Measurements from ENCODE around the gene GSE1. TPM values are rescaled to one million over a fixed set of nuclear protein-coding genes. Genes with fewer than 3 reads are reported as not detected.

Gene GSE1
- total and polyA plus RNA-seq, 2 experiments from 2014 or later, result 32.4 to 135 TPM

DNA sequence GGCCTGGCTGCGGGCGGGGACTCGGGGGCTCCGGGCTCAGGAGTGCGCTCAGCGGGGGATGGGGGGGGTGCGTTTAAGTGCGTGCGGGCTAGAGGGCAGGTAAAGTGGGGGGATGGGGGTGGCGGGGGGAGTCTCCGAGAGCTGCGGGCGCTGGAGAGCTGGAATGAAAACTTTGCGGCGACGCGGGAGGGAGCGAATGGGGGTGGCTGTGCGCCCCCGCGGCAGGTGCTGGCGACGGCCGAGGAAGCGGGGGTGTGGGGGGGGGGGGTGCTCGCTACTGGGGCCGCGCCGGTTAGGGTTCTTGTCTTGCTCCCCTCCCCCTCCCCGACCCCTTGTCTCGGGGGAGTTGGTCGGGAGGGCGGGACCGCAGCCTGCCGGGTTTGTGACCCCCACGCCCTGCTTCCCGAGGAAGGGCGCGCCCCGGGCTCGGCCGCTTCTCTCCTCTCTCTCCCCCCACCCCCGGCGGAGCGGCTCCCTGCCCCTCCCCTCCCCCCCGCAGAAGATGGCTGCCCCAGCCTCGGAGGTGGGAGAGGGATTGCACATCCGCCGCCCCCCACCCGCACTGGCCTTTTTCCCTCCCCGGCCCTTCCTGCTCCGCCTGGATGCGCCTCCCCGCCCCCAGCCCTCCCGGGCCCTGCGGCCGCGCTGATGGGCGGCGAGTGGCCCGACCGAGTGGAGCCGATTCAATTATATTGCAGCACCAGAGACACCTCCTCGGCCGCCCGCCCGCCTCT is 649 bp downstream of the GSE1 start:
- H3K4me3 Mint-ChIP-seq, result peak overlapping the region; percentile 76; the same call in 2 of the 3 replicates
- H3K27me3 Mint-ChIP-seq (ENCODE audit: insufficient read depth, low read depth, poor library complexity), result peaks cover 16% of the 10 kb centered on the region
- Histone ChIP-seq H3K4me2 (peak overlapping the region; percentile 98), H3K27ac (ENCODE audit: low read depth) (peak overlapping the region; percentile 86), H3K36me3 (ENCODE audit: insufficient read depth) (no peaks in the 10 kb centered on the region), H2AFZ (no peak overlapping the region), H3K9me2 (ENCODE audit: insufficient read depth) (no peaks in the 10 kb centered on the region), H3K4me1 (ENCODE audit: insufficient read depth) (peaks cover 44% of the 10 kb centered on the region), H3K79me2 (replicated peaks; ENCODE audit: insufficient read depth) (peaks cover 64% of the 10 kb centered on the region), H4K20me1 (replicated peaks; ENCODE audit: insufficient read depth) (peaks cover 33% of the 10 kb centered on the region), H3K27me3 (ENCODE audit: insufficient read depth) (peaks cover 7% of the 10 kb centered on the region; the same call in 1 of the 2 replicates), H3F3A (replicated peaks; ENCODE audit: low read depth) (peaks cover 22% of the 10 kb centered on the region), H3K4me3 (peak overlapping the region; percentile 84)
- H3K36me3 Mint-ChIP-seq (ENCODE audit: low read depth), result peaks cover 15% of the 10 kb centered on the region; the same call in 2 of the 3 replicates
- H3K9me3 Mint-ChIP-seq, result no peaks in the 10 kb centered on the region
- peak; percentile 2 for ATAC-seq
- DNase-seq (ENCODE audit: low spot score), result peak; percentile 80
- H3K4me1 Mint-ChIP-seq, result peaks cover 51% of the 10 kb centered on the region
- TF ChIP-seq EZH2phosphoT487 (IDR thresholded peaks at IDR 0.05; ENCODE audit: unreplicated experiment) (no peak), POLR2AphosphoS5 (IDR thresholded peaks at IDR 0.05; ENCODE audit: low read depth) (no peak; the same call in 1 of the 2 replicates), NANOG (IDR thresholded peaks at IDR 0.05; ENCODE audit: borderline replicate concordance) (no peak), ZNF114 (CRISPR knock-in tag; IDR thresholded peaks at IDR 0.05) (no peak), CREB1 (CRISPR knock-in tag; IDR thresholded peaks at IDR 0.05; ENCODE audit: low read depth) (no peak), JUNB (IDR thresholded peaks at IDR 0.05; ENCODE audit: unreplicated experiment) (no peak)
- H3K27ac Mint-ChIP-seq, result no peak overlapping the region

DNA sequence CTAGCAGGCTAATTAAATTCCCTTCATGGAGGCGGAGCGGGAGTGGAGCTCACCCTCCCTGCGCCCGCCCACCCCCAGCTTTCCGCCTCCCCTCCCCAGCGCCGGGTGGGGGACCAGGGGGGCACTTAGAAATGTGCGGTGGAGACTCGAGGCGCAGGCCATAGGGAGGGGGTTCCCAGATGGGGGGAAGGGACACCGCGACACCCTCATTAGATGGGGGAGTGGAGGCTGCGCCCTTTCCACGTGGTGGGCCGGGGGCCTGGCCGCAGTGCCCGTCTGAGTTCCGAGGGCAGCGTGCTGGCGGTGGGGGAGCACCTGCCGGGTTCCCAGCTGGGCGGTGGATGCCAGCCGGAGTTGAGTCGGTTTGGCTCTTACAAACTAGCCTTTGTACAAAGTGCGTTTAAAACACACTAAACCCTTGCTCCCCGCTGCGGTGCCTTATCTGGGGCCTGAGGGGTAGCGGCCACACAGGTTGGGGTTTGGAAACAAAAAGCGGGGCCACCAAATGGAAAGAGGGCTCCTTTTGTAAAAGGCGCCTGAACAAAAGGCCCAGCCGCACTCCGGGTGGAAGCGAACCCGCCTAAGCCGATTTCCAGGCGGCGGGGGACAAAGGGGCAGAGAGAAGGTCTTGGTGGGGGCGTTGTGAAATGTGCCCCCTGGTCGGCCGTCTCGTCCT is 1.4 kb downstream of the GSE1 start:
- Histone ChIP-seq H3K79me2 (replicated peaks; ENCODE audit: insufficient read depth) (peaks cover 66% of the 10 kb centered on the region), H3K27me3 (ENCODE audit: insufficient read depth) (peaks cover under 1% of the 10 kb centered on the region; the same call in 1 of the 2 replicates), H4K20me1 (replicated peaks; ENCODE audit: insufficient read depth) (peaks cover 40% of the 10 kb centered on the region), H3K4me3 (peak overlapping the region; percentile 84), H3K4me1 (ENCODE audit: insufficient read depth) (peaks cover 41% of the 10 kb centered on the region), H2AFZ (no peak overlapping the region), H3K9me2 (ENCODE audit: insufficient read depth) (no peaks in the 10 kb centered on the region), H3K36me3 (ENCODE audit: insufficient read depth) (no peaks in the 10 kb centered on the region), H3K27ac (ENCODE audit: low read depth) (no peak overlapping the region), H3F3A (replicated peaks; ENCODE audit: low read depth) (peaks cover 19% of the 10 kb centered on the region), H3K4me2 (peak overlapping the region; percentile 98)
- Mint-ChIP-seq H3K27ac (no peak overlapping the region), H3K4me1 (peaks cover 51% of the 10 kb centered on the region), H3K27me3 (ENCODE audit: insufficient read depth, low read depth, poor library complexity) (peaks cover 16% of the 10 kb centered on the region), H3K9me3 (no peaks in the 10 kb centered on the region), H3K4me3 (peak overlapping the region; percentile 76), H3K36me3 (ENCODE audit: low read depth) (peaks cover 18% of the 10 kb centered on the region; the same call in 2 of the 3 replicates)
- TF ChIP-seq, protein P1, sequence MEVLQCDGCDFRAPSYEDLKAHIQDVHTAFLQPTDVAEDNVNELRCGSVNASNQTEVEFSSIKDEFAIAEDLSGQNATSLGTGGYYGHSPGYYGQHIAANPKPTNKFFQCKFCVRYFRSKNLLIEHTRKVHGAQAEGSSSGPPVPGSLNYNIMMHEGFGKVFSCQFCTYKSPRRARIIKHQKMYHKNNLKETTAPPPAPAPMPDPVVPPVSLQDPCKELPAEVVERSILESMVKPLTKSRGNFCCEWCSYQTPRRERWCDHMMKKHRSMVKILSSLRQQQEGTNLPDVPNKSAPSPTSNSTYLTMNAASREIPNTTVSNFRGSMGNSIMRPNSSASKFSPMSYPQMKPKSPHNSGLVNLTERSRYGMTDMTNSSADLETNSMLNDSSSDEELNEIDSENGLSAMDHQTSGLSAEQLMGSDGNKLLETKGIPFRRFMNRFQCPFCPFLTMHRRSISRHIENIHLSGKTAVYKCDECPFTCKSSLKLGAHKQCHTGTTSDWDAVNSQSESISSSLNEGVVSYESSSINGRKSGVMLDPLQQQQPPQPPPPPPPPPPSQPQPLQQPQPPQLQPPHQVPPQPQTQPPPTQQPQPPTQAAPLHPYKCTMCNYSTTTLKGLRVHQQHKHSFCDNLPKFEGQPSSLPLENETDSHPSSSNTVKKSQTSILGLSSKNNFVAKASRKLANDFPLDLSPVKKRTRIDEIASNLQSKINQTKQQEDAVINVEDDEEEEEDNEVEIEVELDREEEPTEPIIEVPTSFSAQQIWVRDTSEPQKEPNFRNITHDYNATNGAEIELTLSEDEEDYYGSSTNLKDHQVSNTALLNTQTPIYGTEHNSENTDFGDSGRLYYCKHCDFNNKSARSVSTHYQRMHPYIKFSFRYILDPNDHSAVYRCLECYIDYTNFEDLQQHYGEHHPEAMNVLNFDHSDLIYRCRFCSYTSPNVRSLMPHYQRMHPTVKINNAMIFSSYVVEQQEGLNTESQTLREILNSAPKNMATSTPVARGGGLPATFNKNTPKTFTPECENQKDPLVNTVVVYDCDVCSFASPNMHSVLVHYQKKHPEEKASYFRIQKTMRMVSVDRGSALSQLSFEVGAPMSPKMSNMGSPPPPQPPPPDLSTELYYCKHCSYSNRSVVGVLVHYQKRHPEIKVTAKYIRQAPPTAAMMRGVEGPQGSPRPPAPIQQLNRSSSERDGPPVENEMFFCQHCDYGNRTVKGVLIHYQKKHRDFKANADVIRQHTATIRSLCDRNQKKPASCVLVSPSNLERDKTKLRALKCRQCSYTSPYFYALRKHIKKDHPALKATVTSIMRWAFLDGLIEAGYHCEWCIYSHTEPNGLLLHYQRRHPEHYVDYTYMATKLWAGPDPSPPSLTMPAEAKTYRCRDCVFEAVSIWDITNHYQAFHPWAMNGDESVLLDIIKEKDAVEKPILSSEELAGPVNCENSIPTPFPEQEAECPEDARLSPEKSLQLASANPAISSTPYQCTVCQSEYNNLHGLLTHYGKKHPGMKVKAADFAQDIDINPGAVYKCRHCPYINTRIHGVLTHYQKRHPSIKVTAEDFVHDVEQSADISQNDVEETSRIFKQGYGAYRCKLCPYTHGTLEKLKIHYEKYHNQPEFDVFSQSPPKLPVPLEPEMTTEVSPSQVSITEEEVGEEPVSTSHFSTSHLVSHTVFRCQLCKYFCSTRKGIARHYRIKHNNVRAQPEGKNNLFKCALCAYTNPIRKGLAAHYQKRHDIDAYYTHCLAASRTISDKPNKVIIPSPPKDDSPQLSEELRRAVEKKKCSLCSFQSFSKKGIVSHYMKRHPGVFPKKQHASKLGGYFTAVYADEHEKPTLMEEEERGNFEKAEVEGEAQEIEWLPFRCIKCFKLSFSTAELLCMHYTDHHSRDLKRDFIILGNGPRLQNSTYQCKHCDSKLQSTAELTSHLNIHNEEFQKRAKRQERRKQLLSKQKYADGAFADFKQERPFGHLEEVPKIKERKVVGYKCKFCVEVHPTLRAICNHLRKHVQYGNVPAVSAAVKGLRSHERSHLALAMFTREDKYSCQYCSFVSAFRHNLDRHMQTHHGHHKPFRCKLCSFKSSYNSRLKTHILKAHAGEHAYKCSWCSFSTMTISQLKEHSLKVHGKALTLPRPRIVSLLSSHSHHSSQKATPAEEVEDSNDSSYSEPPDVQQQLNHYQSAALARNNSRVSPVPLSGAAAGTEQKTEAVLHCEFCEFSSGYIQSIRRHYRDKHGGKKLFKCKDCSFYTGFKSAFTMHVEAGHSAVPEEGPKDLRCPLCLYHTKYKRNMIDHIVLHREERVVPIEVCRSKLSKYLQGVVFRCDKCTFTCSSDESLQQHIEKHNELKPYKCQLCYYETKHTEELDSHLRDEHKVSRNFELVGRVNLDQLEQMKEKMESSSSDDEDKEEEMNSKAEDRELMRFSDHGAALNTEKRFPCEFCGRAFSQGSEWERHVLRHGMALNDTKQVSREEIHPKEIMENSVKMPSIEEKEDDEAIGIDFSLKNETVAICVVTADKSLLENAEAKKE (CRISPR knock-in tag; IDR thresholded peaks at IDR 0.05), result no peak
- peak; percentile 30; the same call in 1 of the 2 replicates for TF ChIP-seq POLR2AphosphoS5 (IDR thresholded peaks at IDR 0.05; ENCODE audit: low read depth)
- no peak for DNase-seq (ENCODE audit: low spot score)
- no peak for ATAC-seq
